Neural cell (in vitro differentiated cells): ENCODE results near the gene UCP2. TPM values are rescaled to one million over a fixed set of nuclear protein-coding genes. Genes with fewer than 3 reads are reported as not detected.

Source experiments
- H2AFZ ChIP-seq: fragments of 200-600, 300-800 bp; sonication (generic), shearing (Covaris generic); 2 replicates; pipeline ENCODE4 v1.6.0; 2014; ENCODE audit warnings: low read depth, mild to moderate bottlenecking, antibody characterized with exemption, low read length, moderate library complexity
- H3F3A ChIP-seq: fragments of 200-600 bp; shearing (Covaris generic); 2 replicates; pipeline ENCODE4 v1.6.1; 2016; ENCODE audit warnings: mild to moderate bottlenecking, moderate library complexity, mixed read lengths, antibody characterized with exemption, low read length; ENCODE audit not compliant: insufficient read depth, poor library complexity, severe bottlenecking
- H3K27ac ChIP-seq: fragments of 200-600, 300-800 bp; sonication (generic), shearing (Covaris generic); 2 replicates; pipeline ENCODE4 v1.5.1; 2014; ENCODE audit warnings: mild to moderate bottlenecking, low read length, moderate library complexity
- H3K27me3 ChIP-seq: fragments of 300-800, 200-600 bp; sonication (generic), shearing (Covaris generic); 2 replicates; pipeline ENCODE4 v1.6.0; 2014; ENCODE audit warnings: mild to moderate bottlenecking, low read depth, low read length, moderate library complexity; ENCODE audit not compliant: insufficient read depth
- H3K36me3 ChIP-seq: fragments of 300-800, 200-600 bp; sonication (generic), shearing (Covaris generic); 2 replicates; pipeline ENCODE4 v1.5.1; 2014; ENCODE audit warnings: mild to moderate bottlenecking, antibody characterized with exemption, low read length, moderate library complexity; ENCODE audit not compliant: insufficient read depth
- H3K4me2 ChIP-seq: fragments of 300-800, 200-600 bp; sonication (generic), shearing (Covaris generic); 2 replicates; pipeline ENCODE4 v1.6.0; 2014; ENCODE audit warnings: mild to moderate bottlenecking, low read length
- H3K4me3 ChIP-seq: fragments of 300-800, 200-600 bp; sonication (generic), shearing (Covaris generic); 2 replicates; pipeline ENCODE4 v1.5.1; 2014; ENCODE audit warnings: mild to moderate bottlenecking, low read length, moderate library complexity
- H3K79me2 ChIP-seq: fragments of 200-600 bp; shearing (Covaris generic); replicated peaks from 2 replicates; pipeline ENCODE4 v1.6.0; 2014; ENCODE audit warnings: mild to moderate bottlenecking, low read length, moderate library complexity; ENCODE audit not compliant: insufficient read depth
- H3K9ac ChIP-seq: fragments of 300-800, 200-600 bp; sonication (generic), shearing (Covaris generic); 2 replicates; pipeline ENCODE4 v1.6.1; 2016; ENCODE audit warnings: mild to moderate bottlenecking, low read length, mixed read lengths
- H3K9me2 ChIP-seq: fragments of 200-600 bp; shearing (Covaris generic); 2 replicates; pipeline ENCODE4 v1.6.1; 2016; ENCODE audit warnings: mild to moderate bottlenecking, low read length, mixed read lengths; ENCODE audit not compliant: insufficient read depth
- H3K9me3 ChIP-seq: fragments of 200-600, 300-800 bp; sonication (generic), shearing (Covaris generic); 2 replicates; pipeline ENCODE4 v1.6.1; 2016; ENCODE audit warnings: mild to moderate bottlenecking, mixed run types, low read length, moderate library complexity, mixed read lengths
- H4K20me1 ChIP-seq: fragments of 200-600 bp; shearing (Covaris generic); 2 replicates; pipeline ENCODE4 v1.6.1; 2016; ENCODE audit warnings: mild to moderate bottlenecking, mixed run types; ENCODE audit not compliant: insufficient read depth
- EP300 ChIP-seq: fragments of 450-650 bp; conservative IDR thresholded peaks from 2 replicates; pipeline ENCODE4 v1.6.1; 2014; ENCODE audit warnings: antibody characterized with exemption, mild to moderate bottlenecking, moderate library complexity; ENCODE audit not compliant: poor library complexity, severe bottlenecking
- EZH2 ChIP-seq: fragments of 200-600, 300-800 bp; shearing (Covaris generic), sonication (generic); IDR thresholded peaks from 2 replicates; pipeline ENCODE4 v1.6.1; 2014; ENCODE audit warnings: antibody characterized with exemption, low read length, borderline replicate concordance, mild to moderate bottlenecking; ENCODE audit not compliant: insufficient read depth, poor library complexity, severe bottlenecking
- MXI1 ChIP-seq: fragments of 450-650 bp; conservative IDR thresholded peaks from 2 replicates; pipeline ENCODE4 v1.6.1; 2014; ENCODE audit warnings: antibody characterized with exemption, mild to moderate bottlenecking; ENCODE audit not compliant: poor library complexity, severe bottlenecking
- POLR2AphosphoS5 ChIP-seq: IDR thresholded peaks from 2 replicates; pipeline ENCODE4 v1.6.1; 2012
- RAD21 ChIP-seq: fragments of 450-650 bp; conservative IDR thresholded peaks from 2 replicates; pipeline ENCODE4 v1.6.1; 2014; ENCODE audit warnings: antibody characterized with exemption, mild to moderate bottlenecking, moderate library complexity
- SMC3 ChIP-seq: fragments of 450-650 bp; conservative IDR thresholded peaks from 2 replicates; pipeline ENCODE4 v1.6.1; 2014; ENCODE audit warnings: antibody characterized with exemption, mild to moderate bottlenecking, moderate library complexity; ENCODE audit not compliant: poor library complexity
- TAF1 ChIP-seq: IDR thresholded peaks from 2 replicates; pipeline ENCODE4 v1.6.1; 2012; ENCODE audit warnings: low read depth
- polyA plus RNA-seq: library from polyadenylated mRNA; depleted of rRNA; stranded (reverse); fragments of >200 nt; gene quantifications from 2 replicates; pipeline ENCODE4 v1.2.3, GENCODE V29; 2014
- TF ChIP-seq, protein P1 (sequence below): fragments of 450-650 bp; IDR thresholded peaks from 2 replicates; pipeline ENCODE4 v1.5.1; 2014; ENCODE audit warnings: antibody characterized with exemption, mild to moderate bottlenecking, moderate library complexity; ENCODE audit not compliant: poor library complexity, severe bottlenecking
- TF ChIP-seq, protein P2 (sequence below): IDR thresholded peaks from 2 replicates; pipeline ENCODE4 v1.6.1; 2012; ENCODE audit warnings: borderline replicate concordance

Gene UCP2
- polyA plus RNA-seq, 1 donor from 2014 or later = not detected

DNA sequence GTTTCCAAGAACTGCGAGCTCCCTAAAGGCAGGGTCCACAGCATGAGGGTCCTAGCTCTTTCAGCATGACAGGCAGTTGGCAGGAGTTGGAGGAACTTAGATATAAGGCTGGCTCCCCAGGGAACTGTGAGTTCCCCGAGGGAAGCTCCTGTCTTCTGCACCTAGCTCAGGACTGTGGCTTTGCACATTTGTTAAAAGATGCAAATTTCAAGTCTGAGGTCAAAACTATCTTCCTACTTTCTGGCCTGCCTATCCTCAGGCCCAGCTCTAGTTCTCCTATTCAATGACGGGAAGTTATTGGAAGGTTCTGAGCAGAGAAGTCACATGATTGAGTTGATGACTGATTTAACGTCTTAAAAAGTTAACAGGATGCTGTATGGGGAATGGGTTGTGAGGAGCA is 37.9 kb upstream of the UCP2 start:
- H3K9me3 ChIP-seq = no peaks in the 10 kb centered on the region
- no peaks in the 10 kb centered on the region for H3K9me2 ChIP-seq
- no peaks in the 10 kb centered on the region for H3F3A ChIP-seq
- H4K20me1 ChIP-seq = no peaks in the 10 kb centered on the region
- H3K79me2 ChIP-seq = no peaks in the 10 kb centered on the region
- H3K36me3 ChIP-seq = no peaks in the 10 kb centered on the region
- TF ChIP-seq RAD21 (no peak), SMC3 (no peak), POLR2AphosphoS5 (no peak), TAF1 (no peak), EP300 (no peak), EZH2 (no peak), MXI1 (no peak)
- TF ChIP-seq, protein P1, sequence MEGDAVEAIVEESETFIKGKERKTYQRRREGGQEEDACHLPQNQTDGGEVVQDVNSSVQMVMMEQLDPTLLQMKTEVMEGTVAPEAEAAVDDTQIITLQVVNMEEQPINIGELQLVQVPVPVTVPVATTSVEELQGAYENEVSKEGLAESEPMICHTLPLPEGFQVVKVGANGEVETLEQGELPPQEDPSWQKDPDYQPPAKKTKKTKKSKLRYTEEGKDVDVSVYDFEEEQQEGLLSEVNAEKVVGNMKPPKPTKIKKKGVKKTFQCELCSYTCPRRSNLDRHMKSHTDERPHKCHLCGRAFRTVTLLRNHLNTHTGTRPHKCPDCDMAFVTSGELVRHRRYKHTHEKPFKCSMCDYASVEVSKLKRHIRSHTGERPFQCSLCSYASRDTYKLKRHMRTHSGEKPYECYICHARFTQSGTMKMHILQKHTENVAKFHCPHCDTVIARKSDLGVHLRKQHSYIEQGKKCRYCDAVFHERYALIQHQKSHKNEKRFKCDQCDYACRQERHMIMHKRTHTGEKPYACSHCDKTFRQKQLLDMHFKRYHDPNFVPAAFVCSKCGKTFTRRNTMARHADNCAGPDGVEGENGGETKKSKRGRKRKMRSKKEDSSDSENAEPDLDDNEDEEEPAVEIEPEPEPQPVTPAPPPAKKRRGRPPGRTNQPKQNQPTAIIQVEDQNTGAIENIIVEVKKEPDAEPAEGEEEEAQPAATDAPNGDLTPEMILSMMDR = no peak
- TF ChIP-seq, protein P2, sequence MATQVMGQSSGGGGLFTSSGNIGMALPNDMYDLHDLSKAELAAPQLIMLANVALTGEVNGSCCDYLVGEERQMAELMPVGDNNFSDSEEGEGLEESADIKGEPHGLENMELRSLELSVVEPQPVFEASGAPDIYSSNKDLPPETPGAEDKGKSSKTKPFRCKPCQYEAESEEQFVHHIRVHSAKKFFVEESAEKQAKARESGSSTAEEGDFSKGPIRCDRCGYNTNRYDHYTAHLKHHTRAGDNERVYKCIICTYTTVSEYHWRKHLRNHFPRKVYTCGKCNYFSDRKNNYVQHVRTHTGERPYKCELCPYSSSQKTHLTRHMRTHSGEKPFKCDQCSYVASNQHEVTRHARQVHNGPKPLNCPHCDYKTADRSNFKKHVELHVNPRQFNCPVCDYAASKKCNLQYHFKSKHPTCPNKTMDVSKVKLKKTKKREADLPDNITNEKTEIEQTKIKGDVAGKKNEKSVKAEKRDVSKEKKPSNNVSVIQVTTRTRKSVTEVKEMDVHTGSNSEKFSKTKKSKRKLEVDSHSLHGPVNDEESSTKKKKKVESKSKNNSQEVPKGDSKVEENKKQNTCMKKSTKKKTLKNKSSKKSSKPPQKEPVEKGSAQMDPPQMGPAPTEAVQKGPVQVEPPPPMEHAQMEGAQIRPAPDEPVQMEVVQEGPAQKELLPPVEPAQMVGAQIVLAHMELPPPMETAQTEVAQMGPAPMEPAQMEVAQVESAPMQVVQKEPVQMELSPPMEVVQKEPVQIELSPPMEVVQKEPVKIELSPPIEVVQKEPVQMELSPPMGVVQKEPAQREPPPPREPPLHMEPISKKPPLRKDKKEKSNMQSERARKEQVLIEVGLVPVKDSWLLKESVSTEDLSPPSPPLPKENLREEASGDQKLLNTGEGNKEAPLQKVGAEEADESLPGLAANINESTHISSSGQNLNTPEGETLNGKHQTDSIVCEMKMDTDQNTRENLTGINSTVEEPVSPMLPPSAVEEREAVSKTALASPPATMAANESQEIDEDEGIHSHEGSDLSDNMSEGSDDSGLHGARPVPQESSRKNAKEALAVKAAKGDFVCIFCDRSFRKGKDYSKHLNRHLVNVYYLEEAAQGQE = no peak
- no peak overlapping the region for H3K27ac ChIP-seq
- no peak overlapping the region for H3K4me3 ChIP-seq
- no peak overlapping the region for H2AFZ ChIP-seq
- no peak overlapping the region for H3K4me2 ChIP-seq
- H3K27me3 ChIP-seq = no peaks in the 10 kb centered on the region
- H3K9ac ChIP-seq = no peak overlapping the region

DNA sequence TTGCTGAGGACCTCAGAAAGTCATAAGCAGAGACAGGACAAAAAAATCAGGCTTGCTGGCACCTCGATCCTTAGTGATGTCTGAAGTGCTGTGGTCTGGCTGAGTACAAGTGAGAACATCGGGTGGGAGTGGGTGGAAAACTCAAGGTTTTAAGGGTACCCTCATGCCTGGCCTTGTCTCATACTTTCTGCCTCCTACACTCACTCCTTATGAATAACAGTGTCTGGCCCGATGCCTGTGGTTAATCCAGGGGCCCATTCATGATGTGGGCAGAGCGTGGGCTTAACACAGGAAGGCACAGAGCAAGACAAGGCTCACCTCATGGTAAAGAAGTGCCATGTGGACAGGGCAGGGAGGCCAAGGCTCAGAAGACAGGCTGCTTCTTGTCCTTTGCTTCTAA is 37.2 kb upstream of the UCP2 start:
- H3K36me3 ChIP-seq = no peaks in the 10 kb centered on the region
- H3K4me3 ChIP-seq = no peak overlapping the region
- H3K9ac ChIP-seq = no peak overlapping the region
- no peaks in the 10 kb centered on the region for H3K9me2 ChIP-seq
- TF ChIP-seq, protein P1 = no peak
- TF ChIP-seq MXI1 = no peak
- no peak for TF ChIP-seq EP300
- no peak for TF ChIP-seq RAD21
- no peak for TF ChIP-seq POLR2AphosphoS5
- TF ChIP-seq TAF1 = no peak
- no peak overlapping the region for H2AFZ ChIP-seq
- no peaks in the 10 kb centered on the region for H4K20me1 ChIP-seq
- no peaks in the 10 kb centered on the region for H3F3A ChIP-seq
- no peaks in the 10 kb centered on the region for H3K27me3 ChIP-seq
- no peaks in the 10 kb centered on the region for H3K9me3 ChIP-seq
- no peaks in the 10 kb centered on the region for H3K79me2 ChIP-seq
- H3K4me2 ChIP-seq = no peak overlapping the region
- H3K27ac ChIP-seq = no peak overlapping the region
